ENCODE data around the gene UNK. TPM values are rescaled to one million over a fixed set of nuclear protein-coding genes. Genes with fewer than 3 reads are reported as not detected.

Gene UNK
- total RNA-seq, 1 experiment from 2014 or later: 32.1 TPM

- TF ChIP-seq TCF7L2 (IDR thresholded peaks at IDR 0.05; ENCODE audit: low read depth, low read length) (no peak), SIN3A (IDR thresholded peaks at IDR 0.05; ENCODE audit: borderline replicate concordance, insufficient read depth, low read depth, low read length) (no peak), POLR2AphosphoS5 (IDR thresholded peaks at IDR 0.05; ENCODE audit: low read depth, low read length) (no peak)
- in situ Hi-C loops (cut with HindIII; ENCODE audit: low pct_unique_long_range_greater_than_20kb, low sequenced_read_pairs) (no loop called here), intact Hi-C loops (cut with micrococcal nuclease; ENCODE audit: unreplicated experiment) (no loop called here)
- DNase-seq (ENCODE audit: low read depth, low spot score): no peak
- no peak overlapping the region for H3K27ac ChIP-seq (ENCODE audit: low read length)
- CTCF ChIA-PET: no interaction called here
- POLR2A ChIA-PET: no interaction called here
- H3K27me3 ChIP-seq (ENCODE audit: control insufficient read depth, insufficient read depth, low read length): no peaks in the 10 kb centered on the region
- no peak overlapping the region for H3K4me3 ChIP-seq (ENCODE audit: low read depth in 2 of 2, low read length in 2 of 2)
- H3K36me3 ChIP-seq (ENCODE audit: control insufficient read depth, insufficient read depth, low read length): no peaks in the 10 kb centered on the region
- no peaks in the 10 kb centered on the region for H3K9me3 ChIP-seq (ENCODE audit: control insufficient read depth, insufficient read depth, low read depth, low read length)
- no peak for ATAC-seq
- no peaks in the 10 kb centered on the region; the same call in 1 of the 2 replicates for H3K4me1 ChIP-seq (ENCODE audit: control insufficient read depth, insufficient read depth, low read length)
- no TSS peak for BruUV-seq (replicated peaks)
Observed at GRCh38 chr17:75836605-75837004, 52.0 kb downstream of the UNK start.

DNA sequence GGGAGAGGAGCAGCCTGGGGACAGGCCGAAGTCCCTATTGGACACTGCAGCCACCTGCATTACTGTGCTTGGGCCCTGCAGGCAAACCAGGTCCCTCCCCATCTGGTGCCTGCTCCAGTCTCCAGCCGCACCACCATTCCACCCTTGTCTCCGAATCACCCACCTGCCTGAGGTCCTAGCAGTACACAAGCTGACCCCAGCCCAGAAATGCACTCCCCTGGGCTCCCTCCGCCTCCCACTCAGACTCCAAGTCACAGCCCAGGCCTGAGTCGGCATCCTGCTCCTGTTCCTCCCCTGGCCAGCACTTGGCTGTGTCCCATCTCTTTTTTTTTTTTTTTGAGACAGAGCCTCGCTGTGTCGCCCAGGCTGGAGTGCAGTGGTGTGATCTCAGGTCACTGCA, 53.3 kb downstream of the UNK start:
- H3K27me3 ChIP-seq (ENCODE audit: control insufficient read depth, insufficient read depth, low read length): no peaks in the 10 kb centered on the region
- CTCF ChIA-PET: no interaction called here
- H3K36me3 ChIP-seq (ENCODE audit: control insufficient read depth, insufficient read depth, low read length): no peaks in the 10 kb centered on the region
- TF ChIP-seq POLR2AphosphoS5 (IDR thresholded peaks at IDR 0.05; ENCODE audit: low read depth, low read length) (no peak), SIN3A (IDR thresholded peaks at IDR 0.05; ENCODE audit: borderline replicate concordance, insufficient read depth, low read depth, low read length) (no peak), TCF7L2 (IDR thresholded peaks at IDR 0.05; ENCODE audit: low read depth, low read length) (no peak), CTCF (IDR thresholded peaks at IDR 0.05) (no peak)
- TF ChIP-seq, protein P1, sequence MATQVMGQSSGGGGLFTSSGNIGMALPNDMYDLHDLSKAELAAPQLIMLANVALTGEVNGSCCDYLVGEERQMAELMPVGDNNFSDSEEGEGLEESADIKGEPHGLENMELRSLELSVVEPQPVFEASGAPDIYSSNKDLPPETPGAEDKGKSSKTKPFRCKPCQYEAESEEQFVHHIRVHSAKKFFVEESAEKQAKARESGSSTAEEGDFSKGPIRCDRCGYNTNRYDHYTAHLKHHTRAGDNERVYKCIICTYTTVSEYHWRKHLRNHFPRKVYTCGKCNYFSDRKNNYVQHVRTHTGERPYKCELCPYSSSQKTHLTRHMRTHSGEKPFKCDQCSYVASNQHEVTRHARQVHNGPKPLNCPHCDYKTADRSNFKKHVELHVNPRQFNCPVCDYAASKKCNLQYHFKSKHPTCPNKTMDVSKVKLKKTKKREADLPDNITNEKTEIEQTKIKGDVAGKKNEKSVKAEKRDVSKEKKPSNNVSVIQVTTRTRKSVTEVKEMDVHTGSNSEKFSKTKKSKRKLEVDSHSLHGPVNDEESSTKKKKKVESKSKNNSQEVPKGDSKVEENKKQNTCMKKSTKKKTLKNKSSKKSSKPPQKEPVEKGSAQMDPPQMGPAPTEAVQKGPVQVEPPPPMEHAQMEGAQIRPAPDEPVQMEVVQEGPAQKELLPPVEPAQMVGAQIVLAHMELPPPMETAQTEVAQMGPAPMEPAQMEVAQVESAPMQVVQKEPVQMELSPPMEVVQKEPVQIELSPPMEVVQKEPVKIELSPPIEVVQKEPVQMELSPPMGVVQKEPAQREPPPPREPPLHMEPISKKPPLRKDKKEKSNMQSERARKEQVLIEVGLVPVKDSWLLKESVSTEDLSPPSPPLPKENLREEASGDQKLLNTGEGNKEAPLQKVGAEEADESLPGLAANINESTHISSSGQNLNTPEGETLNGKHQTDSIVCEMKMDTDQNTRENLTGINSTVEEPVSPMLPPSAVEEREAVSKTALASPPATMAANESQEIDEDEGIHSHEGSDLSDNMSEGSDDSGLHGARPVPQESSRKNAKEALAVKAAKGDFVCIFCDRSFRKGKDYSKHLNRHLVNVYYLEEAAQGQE (IDR thresholded peaks at IDR 0.05; ENCODE audit: insufficient read depth in 1 of 2, low read depth in 2 of 2, low read length in 1 of 2): no peak
- H3K4me1 ChIP-seq (ENCODE audit: control insufficient read depth, insufficient read depth, low read length): no peaks in the 10 kb centered on the region
- in situ Hi-C loops (cut with HindIII; ENCODE audit: low pct_unique_long_range_greater_than_20kb, low sequenced_read_pairs) (no loop called here), intact Hi-C loops (cut with micrococcal nuclease; ENCODE audit: unreplicated experiment) (no loop called here)
- POLR2A ChIA-PET: no interaction called here
- BruUV-seq (replicated peaks): no TSS peak
- no peak overlapping the region for H3K4me3 ChIP-seq (ENCODE audit: low read depth in 2 of 2, low read length in 2 of 2)
- no peak overlapping the region for H3K27ac ChIP-seq (ENCODE audit: low read length)
- DNase-seq (ENCODE audit: low read depth, low spot score) (no peak), ATAC-seq (no peak)
- no peaks in the 10 kb centered on the region for H3K9me3 ChIP-seq (ENCODE audit: control insufficient read depth, insufficient read depth, low read depth, low read length)

GRCh38 chr17:75838410-75838809, 53.8 kb downstream of the UNK start:
- CTCF ChIA-PET: interaction anchor here (0.6 to 0.7 kb wide), 2 partner anchors 9 to 140 kb away, joined by 4 read pairs; no protein-coding TSS in a partner anchor

More at GRCh38 chr17:75838410-75838809, 53.8 kb downstream of the UNK start:
- no TSS peak for BruUV-seq (replicated peaks)
- H3K27me3 ChIP-seq (ENCODE audit: control insufficient read depth, insufficient read depth, low read length): no peaks in the 10 kb centered on the region
- H3K27ac ChIP-seq (ENCODE audit: low read length): no peak overlapping the region
- TF ChIP-seq POLR2AphosphoS5 (IDR thresholded peaks at IDR 0.05; ENCODE audit: low read depth, low read length): no peak
- no peak for TF ChIP-seq SIN3A (IDR thresholded peaks at IDR 0.05; ENCODE audit: borderline replicate concordance, insufficient read depth, low read depth, low read length)
- no peak for TF ChIP-seq CTCF (IDR thresholded peaks at IDR 0.05)
- TF ChIP-seq, protein P1 (IDR thresholded peaks at IDR 0.05; ENCODE audit: insufficient read depth in 1 of 2, low read depth in 2 of 2, low read length in 1 of 2): no peak
- no peak for TF ChIP-seq TCF7L2 (IDR thresholded peaks at IDR 0.05; ENCODE audit: low read depth, low read length)
- in situ Hi-C loops (cut with HindIII; ENCODE audit: low pct_unique_long_range_greater_than_20kb, low sequenced_read_pairs): no loop called here
- DNase-seq (ENCODE audit: low read depth, low spot score) (no peak), ATAC-seq (no peak)
- no peaks in the 10 kb centered on the region; the same call in 1 of the 2 replicates for H3K4me1 ChIP-seq (ENCODE audit: control insufficient read depth, insufficient read depth, low read length)
- POLR2A ChIA-PET: no interaction called here
- intact Hi-C loops (cut with micrococcal nuclease; ENCODE audit: unreplicated experiment): no loop called here
- H3K36me3 ChIP-seq (ENCODE audit: control insufficient read depth, insufficient read depth, low read length): no peaks in the 10 kb centered on the region
- H3K4me3 ChIP-seq (ENCODE audit: low read depth in 2 of 2, low read length in 2 of 2): no peak overlapping the region
- no peaks in the 10 kb centered on the region for H3K9me3 ChIP-seq (ENCODE audit: control insufficient read depth, insufficient read depth, low read depth, low read length)

Measured in Panc1 (cell line).